Mucosa of stomach (tissue), 1 donor: ENCODE measurements around the gene BRD1.

Source experiments
- H3K27me3 ChIP-seq: one replicate; pipeline ENCODE4 v1.7.0; 2013; ENCODE audit warnings: mild to moderate bottlenecking, low read length; ENCODE audit not compliant: control insufficient read depth, insufficient read depth
- H3K36me3 ChIP-seq: one replicate; pipeline ENCODE4 v1.7.0; 2013; ENCODE audit warnings: low read length; ENCODE audit not compliant: control insufficient read depth, insufficient read depth
- H3K4me1 ChIP-seq: one replicate; pipeline ENCODE4 v1.7.0; 2013; ENCODE audit warnings: mild to moderate bottlenecking, low read length; ENCODE audit not compliant: control insufficient read depth, insufficient read depth
- H3K4me3 ChIP-seq: one replicate; pipeline ENCODE4 v1.7.0; 2013; ENCODE audit warnings: low read length
- H3K9ac ChIP-seq: one replicate; pipeline ENCODE4 v1.7.0; 2013; ENCODE audit warnings: mild to moderate bottlenecking, low read length, moderate library complexity
- H3K9me3 ChIP-seq: one replicate; pipeline ENCODE4 v1.7.0; 2013; ENCODE audit warnings: mild to moderate bottlenecking, low read length, moderate library complexity; ENCODE audit not compliant: control insufficient read depth
- donor health status: Pancreatic carcinoma.

BRD1 gene

GRCh38 chr22:49780698-49781288, 46.9 kb downstream of the BRD1 start:
- Histone ChIP-seq H3K36me3 (peaks cover 10% of the 10 kb centered on the region), H3K9me3 (no peaks in the 10 kb centered on the region), H3K9ac (no peak overlapping the region), H3K4me3 (no peak overlapping the region), H3K4me1 (no peaks in the 10 kb centered on the region), H3K27me3 (no peaks in the 10 kb centered on the region)

- no peak overlapping the region for H3K4me3 ChIP-seq
- H3K27me3 ChIP-seq = no peaks in the 10 kb centered on the region
- no peak overlapping the region for H3K9ac ChIP-seq
- peaks cover 13% of the 10 kb centered on the region for H3K36me3 ChIP-seq
- H3K4me1 ChIP-seq = no peaks in the 10 kb centered on the region
- H3K9me3 ChIP-seq = no peaks in the 10 kb centered on the region
Observed at GRCh38 chr22:49779853-49780697, 47.6 kb downstream of the BRD1 start.

DNA sequence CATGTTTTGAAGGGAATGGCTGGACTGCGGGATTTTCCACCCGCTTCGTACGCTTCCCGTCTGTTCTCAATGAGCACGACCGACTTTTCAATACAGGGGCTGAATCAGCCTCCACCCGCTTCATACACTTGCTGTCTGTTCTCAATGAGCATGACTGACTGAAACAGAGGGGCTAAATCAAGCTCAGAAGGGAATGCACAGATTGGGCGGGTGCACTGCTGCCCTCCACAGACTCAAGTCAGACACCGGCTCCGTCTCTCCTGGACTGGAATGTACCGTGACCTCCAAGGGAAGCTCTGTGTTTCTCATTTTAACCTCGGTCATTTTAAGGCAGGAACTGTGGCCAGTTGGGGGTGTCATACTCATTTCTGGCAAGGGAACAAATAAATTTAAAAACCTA, 48.5 kb downstream of the BRD1 start:
- H3K9me3 ChIP-seq = no peaks in the 10 kb centered on the region
- H3K4me1 ChIP-seq = no peaks in the 10 kb centered on the region
- peaks cover 16% of the 10 kb centered on the region for H3K36me3 ChIP-seq
- H3K9ac ChIP-seq = no peak overlapping the region
- no peaks in the 10 kb centered on the region for H3K27me3 ChIP-seq
- no peak overlapping the region for H3K4me3 ChIP-seq

DNA sequence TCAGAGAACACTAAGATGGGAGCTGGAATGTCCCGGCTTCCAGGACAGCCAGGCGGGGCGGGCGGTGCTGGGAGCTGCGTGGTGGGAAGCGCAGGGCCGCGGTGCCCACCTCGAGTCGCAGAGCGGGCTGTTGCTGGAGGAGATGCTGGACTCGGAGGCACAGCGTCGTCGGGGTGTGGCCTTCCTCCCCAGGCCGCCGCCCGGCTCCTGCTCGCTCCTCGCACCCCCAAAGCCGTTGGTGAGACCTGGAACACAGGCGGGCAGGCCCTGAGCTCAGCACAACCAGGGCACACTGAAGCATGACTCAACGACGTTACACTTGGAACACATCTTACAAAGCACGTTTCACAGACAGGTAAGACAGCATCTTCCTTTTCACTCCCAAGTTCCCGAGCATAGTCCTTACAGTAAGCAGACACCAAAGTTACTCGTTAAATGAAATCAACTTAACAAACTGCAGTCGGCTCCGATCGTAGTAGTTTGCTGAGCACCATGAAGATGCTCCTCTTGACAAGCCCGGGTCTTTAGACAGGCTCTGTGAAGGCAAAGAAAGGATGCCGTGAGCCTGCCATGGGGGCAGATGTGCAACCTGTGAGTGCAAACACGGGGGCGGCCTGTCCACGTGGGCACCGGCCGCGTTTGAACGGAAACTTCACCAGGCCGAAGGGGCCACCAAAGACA, 50.0 kb downstream of the BRD1 start:
- peaks cover 16% of the 10 kb centered on the region for H3K36me3 ChIP-seq
- no peaks in the 10 kb centered on the region for H3K9me3 ChIP-seq
- H3K9ac ChIP-seq = no peak overlapping the region
- H3K4me3 ChIP-seq = no peak overlapping the region
- no peaks in the 10 kb centered on the region for H3K4me1 ChIP-seq
- no peaks in the 10 kb centered on the region for H3K27me3 ChIP-seq

GRCh38 chr22:49776891-49777290, 50.8 kb downstream of the BRD1 start:
- Histone ChIP-seq H3K4me3 (no peak overlapping the region), H3K27me3 (no peaks in the 10 kb centered on the region), H3K9me3 (no peaks in the 10 kb centered on the region), H3K9ac (no peak overlapping the region), H3K4me1 (no peaks in the 10 kb centered on the region), H3K36me3 (peaks cover 15% of the 10 kb centered on the region)

DNA sequence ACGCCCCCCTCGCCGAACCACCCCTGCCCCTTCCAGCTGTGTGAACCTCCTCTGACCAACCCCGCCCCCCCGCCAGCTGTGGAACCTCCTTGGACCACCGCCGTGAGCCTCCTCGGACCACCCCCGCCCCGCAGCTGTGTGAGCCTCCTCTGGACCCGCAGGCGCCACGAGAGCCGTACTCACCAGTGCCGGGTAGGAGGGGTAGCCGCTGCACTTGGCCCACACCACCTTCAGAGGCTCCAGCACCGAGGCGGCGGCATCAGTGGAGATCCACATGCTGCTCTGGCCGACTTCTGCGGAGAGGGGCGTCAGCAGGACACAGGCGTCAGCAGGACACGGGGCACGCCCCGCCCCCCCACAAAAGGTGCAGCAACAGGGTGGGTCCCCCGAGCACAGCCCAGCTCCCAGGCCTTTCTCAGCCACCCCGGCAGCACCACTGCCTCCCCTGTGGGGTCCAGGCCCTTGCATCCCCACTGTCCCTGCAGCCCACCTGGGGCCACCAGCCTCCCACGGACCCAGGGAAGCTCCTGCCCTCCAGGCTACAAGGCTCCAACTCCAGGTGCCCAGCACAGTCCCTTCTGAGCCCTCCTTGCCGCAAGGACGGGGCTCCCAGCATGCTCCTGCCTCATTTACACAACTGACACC, 51.7 kb downstream of the BRD1 start:
- Histone ChIP-seq H3K9me3 (no peaks in the 10 kb centered on the region), H3K4me3 (no peak overlapping the region), H3K36me3 (peaks cover 11% of the 10 kb centered on the region), H3K9ac (no peak overlapping the region), H3K4me1 (no peaks in the 10 kb centered on the region), H3K27me3 (no peaks in the 10 kb centered on the region)

DNA sequence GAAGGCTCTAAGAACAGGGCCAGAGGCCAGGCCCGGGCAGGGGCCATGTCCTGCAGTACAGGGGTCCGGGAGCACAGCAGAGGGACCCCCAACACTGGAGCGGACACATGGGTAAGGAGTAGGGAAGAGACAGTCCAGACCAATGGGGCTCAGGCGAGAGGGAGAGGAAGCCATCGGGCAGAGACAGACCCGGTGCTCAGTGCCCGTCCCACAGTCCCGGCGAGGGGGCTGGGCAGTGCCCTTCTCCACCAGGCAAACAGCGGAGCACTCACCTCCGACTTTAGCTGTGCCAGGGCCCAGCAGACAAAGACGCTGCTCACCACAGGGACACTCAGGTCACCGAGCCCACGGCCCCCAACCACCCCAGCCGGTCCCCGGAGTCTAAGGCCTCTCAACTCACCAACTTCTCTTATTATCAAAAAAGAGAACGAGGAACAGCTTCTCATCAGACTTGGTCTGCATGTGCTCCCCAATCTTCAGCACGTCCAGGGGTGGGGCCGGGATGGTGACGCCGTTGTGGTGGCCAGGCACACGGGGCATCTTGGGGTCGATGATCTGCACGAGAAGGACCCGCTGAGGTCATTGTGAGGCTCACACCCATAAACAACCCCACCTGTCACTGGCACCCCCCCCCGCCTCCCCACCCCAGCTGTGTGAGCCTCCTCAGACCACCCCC, 52.3 kb downstream of the BRD1 start:
- no peaks in the 10 kb centered on the region for H3K27me3 ChIP-seq
- no peak overlapping the region for H3K9ac ChIP-seq
- H3K36me3 ChIP-seq = peaks cover 11% of the 10 kb centered on the region
- H3K4me3 ChIP-seq = no peak overlapping the region
- no peaks in the 10 kb centered on the region for H3K9me3 ChIP-seq
- no peaks in the 10 kb centered on the region for H3K4me1 ChIP-seq

- Histone ChIP-seq H3K4me3 (no peak overlapping the region), H3K4me1 (no peaks in the 10 kb centered on the region), H3K9me3 (no peaks in the 10 kb centered on the region), H3K27me3 (no peaks in the 10 kb centered on the region), H3K9ac (no peak overlapping the region), H3K36me3 (peaks cover 11% of the 10 kb centered on the region)
Observed at GRCh38 chr22:49774499-49775151, 53.0 kb downstream of the BRD1 start.

DNA sequence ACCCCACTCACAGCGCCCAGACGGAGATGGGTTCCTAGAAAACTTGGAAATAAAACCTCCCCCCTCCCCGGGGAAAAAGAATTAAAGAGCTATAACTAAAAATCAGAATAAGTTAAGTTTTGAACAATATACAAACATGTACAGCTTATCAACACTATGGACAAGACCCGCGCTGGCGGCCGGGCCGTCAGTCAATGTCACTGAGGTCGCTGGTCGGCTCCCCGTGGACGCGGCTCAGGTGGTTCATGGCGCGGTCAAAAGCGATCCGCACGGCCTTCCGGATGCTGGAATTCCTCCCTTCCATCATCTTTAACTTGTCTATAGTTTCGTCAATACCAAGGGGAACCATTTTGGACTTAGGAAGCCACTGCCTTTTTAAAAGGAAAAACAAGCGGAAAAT, 53.6 kb downstream of the BRD1 start:
- Histone ChIP-seq H3K27me3 (no peaks in the 10 kb centered on the region), H3K4me1 (no peaks in the 10 kb centered on the region), H3K9me3 (no peaks in the 10 kb centered on the region), H3K36me3 (peaks cover 11% of the 10 kb centered on the region), H3K9ac (no peak overlapping the region), H3K4me3 (no peak overlapping the region)

DNA sequence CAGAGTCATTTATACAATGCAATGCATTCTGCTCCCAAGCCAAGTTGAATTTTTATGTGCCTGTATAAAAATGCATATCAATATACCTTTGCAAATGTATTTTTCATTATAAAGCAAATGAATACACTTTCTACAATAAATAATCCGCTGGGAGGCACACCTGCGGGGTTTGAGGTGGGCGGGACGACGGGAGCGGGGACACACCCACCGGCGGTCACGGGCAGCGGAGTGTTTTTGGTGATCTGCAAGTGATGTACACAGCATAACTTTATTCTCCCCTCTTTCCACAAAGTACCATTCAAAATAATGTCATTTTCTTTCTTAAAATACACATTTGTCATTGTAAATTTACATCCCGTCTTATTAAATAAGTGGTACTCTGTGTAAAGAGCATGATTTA, 54.1 kb downstream of the BRD1 start:
- no peaks in the 10 kb centered on the region for H3K4me1 ChIP-seq
- peaks cover 11% of the 10 kb centered on the region for H3K36me3 ChIP-seq
- H3K9me3 ChIP-seq = no peaks in the 10 kb centered on the region
- no peaks in the 10 kb centered on the region for H3K27me3 ChIP-seq
- no peak overlapping the region for H3K9ac ChIP-seq
- H3K4me3 ChIP-seq = no peak overlapping the region

GRCh38 chr22:49772692-49773091, 55.0 kb downstream of the BRD1 start:
- Histone ChIP-seq H3K36me3 (peaks cover 11% of the 10 kb centered on the region), H3K4me1 (no peaks in the 10 kb centered on the region), H3K27me3 (no peaks in the 10 kb centered on the region), H3K9ac (no peak overlapping the region), H3K9me3 (no peaks in the 10 kb centered on the region), H3K4me3 (no peak overlapping the region)
